ENCODE measurements around the gene SPP1.
"Not testable (repeated sequence)": the region's sequence is repeated elsewhere in the genome, so short reads cannot be mapped to it uniquely, and the experiment has no call there.

SPP1 gene

GRCh38 chr4:87975466-87975865 is at the start of gene SPP1:
SPP1 (plus strand) TSS chr4:87975714; CDS start chr4:87976896, 1,182 bp downstream.
- no peak for DNase-seq (ENCODE audit: low read depth in 2 of 2)

GRCh38 chr4:87926554-87927098 is 48.9 kb upstream of the SPP1 start:
- no peak for DNase-seq (ENCODE audit: low read depth in 2 of 2)

GRCh38 chr4:87930629-87931028 is 44.9 kb upstream of the SPP1 start:
- DNase-seq (ENCODE audit: low read depth in 2 of 2) = no peak

DNA sequence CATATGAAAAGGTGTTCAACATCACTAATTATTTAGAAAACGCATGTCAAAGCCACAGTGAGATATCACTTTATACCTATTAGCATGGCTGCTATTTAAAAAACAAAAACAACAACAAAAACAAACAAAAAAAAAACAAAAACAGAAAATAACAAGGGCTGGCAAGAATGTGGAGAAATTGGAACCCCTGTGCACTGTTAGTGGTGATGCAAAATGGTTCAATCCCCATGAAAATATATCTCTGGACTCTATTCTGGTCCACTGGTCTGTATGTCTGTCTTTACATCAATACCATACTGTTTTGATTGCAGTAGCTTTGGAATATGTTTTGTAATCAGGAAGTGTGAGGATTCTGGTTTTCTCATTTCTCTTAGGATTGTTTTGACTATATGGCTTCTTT is 43.6 kb upstream of the SPP1 start:
- no peak for DNase-seq (ENCODE audit: low read depth in 2 of 2)

DNA sequence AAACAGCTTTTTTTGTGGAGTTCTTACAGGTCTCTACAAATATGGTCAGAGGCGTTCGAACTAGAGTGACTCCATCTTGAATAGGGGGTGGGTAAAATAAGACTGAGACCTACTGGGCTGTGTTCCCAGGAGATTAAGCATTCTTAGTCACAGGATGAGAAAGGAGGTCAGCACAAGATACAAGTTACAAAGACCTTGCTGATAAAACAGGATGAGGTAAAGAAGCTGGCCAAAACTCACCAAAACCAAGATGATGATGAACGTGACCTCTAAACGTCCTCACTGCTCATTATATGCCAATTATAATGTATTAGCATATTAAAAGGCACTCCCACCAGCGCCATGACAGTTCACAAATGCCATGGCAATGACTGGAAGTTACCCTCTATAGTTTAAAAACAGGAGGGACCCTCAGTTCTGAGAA is 42.8 kb upstream of the SPP1 start:
- DNase-seq (ENCODE audit: low read depth in 2 of 2) = no peak

DNA sequence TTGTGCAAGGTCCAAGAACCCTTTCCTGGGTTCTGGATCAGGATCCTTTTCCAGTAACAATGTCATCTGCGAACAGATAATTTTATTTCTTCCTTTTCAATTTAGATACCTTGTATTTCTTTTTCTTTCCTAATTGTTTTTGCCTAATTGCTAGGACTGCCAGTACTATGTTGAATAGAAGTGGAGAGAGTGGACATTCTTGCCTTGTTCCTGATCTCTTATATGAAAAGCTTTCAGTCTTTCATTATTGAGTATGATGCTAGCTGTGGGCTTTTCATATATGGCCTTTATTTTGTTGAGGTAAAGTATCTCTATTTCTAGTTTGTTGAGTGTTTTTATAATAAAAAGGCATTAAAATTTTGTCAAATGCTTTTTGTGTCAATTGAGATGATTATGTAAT is 42.2 kb upstream of the SPP1 start:
- DNase-seq (ENCODE audit: low read depth in 2 of 2) = no peak

DNA sequence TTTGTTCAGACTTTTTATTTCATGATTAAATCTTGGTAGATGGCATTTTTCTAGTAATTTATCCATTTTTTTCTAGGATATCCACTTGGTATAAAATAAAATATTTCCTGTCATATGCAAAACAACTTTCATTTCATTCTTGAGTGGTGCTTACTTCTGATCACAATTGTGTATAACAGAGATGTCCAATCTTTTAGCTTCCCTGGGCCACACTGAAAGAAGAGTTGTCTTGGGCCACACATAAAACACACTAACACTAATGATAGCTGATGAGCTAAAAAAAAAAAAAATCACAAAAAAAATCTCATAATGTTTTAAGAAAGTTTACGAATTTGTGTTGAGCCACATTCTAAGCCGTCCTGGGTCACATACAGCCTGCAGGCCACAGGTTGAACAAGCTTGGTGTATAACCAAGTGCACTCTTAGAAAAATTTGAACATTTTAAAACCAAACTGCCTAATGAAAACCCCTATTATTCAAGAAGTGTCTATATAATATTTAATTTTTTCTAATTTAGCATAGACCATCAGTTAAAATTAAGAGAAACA is 41.3 kb upstream of the SPP1 start:
- no peak for DNase-seq (ENCODE audit: low read depth in 2 of 2)

DNA sequence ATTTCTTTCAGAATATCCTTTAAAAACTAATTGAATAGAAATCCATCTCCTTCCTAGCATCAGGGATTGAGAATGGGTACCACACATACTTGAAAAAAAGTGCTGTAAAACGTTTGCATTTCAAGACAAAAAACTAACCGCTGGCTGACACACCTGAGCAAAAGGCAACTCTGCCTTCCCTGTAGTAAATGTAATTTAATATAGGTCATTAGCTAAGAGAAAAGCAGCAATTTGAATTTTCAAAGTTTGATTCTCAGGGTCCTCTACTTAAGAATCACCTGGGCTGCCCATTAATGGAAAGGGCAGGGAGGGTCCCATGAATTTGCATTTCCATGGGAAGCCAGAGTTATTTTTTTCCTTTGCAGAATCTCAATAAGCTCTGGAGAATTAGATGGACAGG is 40.5 kb upstream of the SPP1 start:
- DNase-seq (ENCODE audit: low read depth in 2 of 2) = no peak

DNA sequence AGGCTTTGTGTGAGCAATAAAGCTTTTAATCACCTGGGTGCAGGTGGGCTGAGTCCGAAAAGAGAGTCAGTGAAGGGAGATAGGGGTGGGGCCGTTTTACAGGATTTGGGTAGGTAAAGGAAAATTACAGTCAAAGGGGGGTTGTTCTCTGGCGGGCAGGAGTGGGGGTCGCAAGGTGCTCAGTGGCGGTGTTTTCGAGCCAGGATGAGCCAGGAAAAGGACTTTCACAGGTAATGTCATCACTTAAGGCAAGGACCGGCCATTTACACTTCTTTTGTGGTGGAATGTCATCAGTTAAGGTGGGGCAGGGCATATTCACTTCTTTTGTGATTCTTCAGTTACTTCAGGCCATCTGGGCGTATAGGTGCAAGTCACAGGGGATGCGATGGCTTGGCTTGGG is 39.6 kb upstream of the SPP1 start:
- DNase-seq (ENCODE audit: low read depth in 2 of 2) = not testable (repeated sequence)

DNA sequence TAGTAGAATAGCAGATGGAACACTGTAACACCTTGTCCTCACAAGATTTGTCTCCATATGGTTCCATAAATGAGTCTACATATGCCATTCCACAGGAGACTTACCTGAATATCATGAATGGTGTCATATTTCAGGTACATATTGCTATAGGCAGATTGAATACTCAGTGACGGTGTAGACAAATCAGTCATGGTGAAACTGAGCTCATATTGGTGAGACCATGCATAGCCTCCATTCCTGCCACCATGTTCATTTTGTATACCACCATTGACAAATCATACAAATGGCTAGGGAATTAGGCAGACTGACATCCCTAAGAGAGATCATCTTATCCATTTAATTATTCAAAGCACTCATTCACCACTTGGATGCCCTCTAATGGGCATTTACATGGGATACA is 38.0 kb upstream of the SPP1 start:
- no peak for DNase-seq (ENCODE audit: low read depth in 2 of 2)

DNA sequence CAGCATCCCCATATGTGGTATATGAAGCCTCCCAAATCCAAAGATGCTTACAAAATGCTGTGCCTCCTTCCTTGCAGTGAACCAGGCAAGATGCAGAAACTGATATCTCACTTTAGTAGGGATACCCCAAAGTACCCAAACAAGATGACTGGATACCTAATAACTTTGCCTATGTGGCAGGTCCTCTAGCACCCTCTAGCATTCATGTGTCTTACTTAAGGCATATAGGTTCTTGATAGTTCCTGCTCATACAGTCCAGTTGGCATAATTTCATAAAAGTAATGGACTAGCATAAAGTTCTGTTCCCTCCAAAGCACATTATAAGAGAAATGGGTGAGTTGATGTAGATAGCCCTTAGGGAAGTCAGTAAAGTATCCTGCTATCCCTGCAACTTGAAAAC is 36.8 kb upstream of the SPP1 start:
- DNase-seq (ENCODE audit: low read depth in 2 of 2) = no peak

- no peak for DNase-seq (ENCODE audit: low read depth in 2 of 2)
These were observed 35.4 kb upstream of the SPP1 start for GRCh38 chr4:87939978-87940690.

DNA sequence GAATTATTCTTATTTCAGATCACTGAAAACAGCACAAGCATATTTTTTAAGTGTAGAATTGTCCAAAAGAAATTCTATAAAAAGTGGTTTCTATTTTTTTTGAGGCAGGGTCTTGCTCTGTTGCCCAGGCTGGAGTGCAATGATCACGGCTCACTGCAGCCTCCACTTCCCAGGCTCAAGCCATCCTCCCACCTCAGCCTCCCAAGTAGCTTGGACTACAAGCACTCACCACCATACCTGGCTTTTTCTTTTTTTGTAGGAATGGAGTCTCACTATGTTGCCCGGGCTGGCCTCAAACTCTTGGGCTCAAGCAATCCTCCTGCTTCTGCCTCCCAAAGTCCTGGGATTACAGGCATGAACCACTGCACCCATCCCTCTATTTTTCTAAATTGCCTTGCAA is 34.7 kb upstream of the SPP1 start:
- not testable (repeated sequence) for DNase-seq (ENCODE audit: low read depth in 2 of 2)

DNA sequence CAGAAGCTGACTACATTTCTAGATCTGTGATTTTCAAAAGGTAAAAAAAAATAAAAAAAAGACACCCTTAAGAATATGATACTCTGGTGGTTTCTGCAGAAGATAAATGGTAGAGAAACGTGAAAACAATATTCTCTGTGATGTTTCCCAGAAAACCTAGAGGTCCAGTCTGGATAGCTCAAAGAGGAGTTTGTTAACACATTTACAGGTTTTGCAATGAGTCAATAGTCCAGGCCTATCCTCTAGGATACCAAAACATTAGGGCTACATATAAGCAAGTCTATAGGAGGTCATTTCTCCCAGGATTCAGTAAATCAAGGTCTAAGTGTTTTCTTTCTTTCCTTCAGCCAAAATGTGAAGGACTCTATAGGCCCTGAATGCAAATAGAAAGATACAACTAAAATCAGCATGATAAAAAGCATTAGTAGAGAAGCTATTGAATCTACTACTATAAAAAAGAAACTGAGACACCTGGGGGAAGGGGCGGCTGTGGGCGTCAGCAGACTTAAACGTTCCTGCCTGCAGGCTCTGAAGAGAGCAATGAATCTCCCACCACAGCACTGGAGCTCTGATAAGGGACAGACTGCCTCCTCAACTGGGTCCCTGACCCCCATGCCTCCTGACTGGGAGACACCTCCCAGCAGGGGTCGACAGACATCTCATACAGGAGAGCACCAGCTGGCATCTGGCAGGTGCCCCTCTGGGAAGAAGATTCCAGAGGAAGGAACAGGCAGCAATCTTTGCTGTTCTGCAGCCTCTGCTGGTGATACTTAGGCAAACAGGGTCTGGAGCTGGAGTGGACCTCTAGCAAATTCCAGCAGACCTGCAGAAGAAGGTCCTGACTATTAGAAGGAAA is 33.7 kb upstream of the SPP1 start:
- DNase-seq (ENCODE audit: low read depth in 2 of 2) = no peak

DNA sequence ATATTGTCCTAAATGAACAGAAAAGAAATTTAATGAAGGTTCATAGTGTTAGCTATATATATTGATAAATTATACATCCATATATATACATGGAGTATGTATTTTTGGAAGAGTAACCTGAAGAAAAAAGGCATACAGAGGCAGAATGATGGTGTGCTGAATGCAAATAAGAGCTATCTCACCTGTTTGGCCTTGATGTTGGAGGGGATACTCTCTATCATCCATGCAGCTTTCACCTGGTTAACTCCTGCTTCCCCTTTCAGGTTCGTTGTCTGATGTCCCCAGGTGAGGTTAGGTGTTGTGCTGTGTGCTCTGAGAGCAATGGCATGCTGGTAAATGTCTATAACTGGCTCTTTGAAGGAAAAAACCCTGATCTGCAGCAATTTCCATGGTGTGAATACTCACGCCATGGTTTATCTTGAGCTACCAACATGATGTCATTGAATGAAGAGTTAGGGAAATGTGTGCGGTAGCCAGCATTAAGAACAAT is 31.8 kb upstream of the SPP1 start:
- DNase-seq (ENCODE audit: low read depth in 2 of 2) = no peak

DNA sequence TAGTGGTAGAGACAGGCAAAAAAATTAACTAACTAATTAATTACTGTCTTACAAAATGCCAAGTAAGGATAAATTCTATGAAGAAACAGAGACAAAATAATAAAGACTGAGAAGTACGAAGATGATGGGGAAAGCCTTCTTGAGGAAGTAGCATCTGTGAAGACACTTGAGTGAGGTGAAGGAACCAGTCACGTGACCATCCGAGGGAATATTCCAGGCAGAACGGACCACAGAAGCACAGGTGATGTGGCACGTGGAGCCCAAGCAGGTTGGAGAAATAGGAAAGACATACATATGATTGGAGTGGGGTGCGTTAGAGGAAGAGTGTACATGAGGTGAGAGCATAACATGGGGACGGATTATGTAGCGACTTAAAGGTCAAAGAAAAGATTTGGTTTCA is 30.5 kb upstream of the SPP1 start:
- no peak for DNase-seq (ENCODE audit: low read depth in 2 of 2)

DNA sequence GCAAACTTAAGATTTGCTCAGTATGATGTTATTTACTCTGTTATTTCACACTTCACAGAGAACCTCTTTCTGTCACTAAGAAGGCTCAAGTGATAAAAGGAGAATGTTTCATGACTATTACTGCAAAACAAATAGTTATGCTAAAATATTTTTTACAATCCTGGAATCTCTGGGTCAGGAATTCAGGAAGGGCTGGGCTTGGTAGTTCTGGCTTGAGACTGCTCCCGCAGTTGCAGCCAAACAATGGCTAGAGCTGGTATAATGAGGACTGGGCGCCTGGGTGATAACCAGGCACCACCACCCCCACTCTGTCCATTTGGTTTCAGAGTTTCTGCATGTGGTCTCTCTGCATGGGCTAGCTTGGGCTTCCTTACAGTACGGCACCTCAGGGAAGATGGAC is 28.7 kb upstream of the SPP1 start:
- DNase-seq (ENCODE audit: low read depth in 2 of 2) = no peak

DNA sequence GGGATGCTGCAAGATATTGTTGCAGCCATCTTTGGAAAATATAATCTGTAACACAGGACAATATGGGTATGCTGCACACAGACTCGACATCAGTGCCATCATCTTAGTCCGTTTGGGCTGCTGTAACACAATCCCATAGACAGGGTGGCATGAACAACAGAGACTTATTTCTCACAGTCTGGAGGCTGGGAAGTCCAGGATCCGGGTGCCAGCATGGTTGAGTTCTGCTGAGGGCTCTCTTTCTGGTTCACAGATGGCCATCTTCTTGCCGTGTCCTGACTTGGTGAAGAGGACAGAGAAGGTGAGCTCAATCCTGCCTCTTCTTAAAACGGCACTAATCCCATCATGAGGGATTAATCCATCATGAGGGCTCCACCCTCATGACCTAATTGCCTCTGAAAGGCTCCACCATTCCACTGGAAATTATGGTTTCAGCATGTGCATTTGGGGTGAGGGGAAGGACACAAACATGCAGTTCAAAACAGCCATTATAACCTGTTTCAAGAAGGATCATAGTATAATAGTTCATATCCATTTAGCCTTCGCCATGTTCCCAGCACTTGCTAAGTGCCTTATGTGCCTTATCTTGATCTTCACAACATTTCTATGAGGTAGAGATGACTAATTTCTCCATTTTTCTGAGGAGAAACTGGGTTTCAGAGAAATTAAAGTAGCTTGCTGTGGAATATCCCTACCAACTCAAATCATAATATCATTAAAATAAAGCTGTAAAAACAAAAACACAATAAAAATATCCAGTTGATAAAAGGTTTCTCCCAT is 27.9 kb upstream of the SPP1 start:
- DNase-seq (ENCODE audit: low read depth in 2 of 2) = no peak

GRCh38 chr4:87949961-87950360 is 25.6 kb upstream of the SPP1 start:
- DNase-seq (ENCODE audit: low read depth in 2 of 2) = no peak

DNA sequence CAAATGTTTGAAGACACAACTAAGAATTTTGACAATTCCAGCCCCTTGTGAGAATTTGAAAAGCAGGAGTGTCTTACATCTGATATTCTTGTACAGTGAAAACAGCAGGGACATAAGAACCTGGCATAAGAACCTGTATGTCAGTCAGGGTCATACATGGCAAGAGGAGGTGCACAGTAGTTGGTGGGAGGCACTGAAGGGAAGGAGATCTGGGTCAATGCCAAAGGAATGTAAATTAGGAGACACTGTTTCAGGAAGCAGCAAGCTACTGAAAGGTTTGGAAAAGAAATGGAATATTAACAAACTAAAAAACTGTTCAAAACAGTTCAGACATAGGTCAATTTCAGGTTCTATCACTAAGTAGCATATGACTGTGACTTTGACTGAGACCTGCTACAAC is 25.0 kb upstream of the SPP1 start:
- DNase-seq (ENCODE audit: low read depth in 2 of 2) = no peak

GRCh38 chr4:87950936-87951511 is 24.5 kb upstream of the SPP1 start:
- no peak for DNase-seq (ENCODE audit: low read depth in 2 of 2)

Measured in activated CD8-positive, alpha-beta memory T cell treated with anti-CD3 and anti-CD28 coated beads for 4 hours (primary cell).